Tibial nerve (tissue), 4 donors: ENCODE measurements around the gene SLCO3A1. TPM values are rescaled to one million over a fixed set of nuclear protein-coding genes. Genes with fewer than 3 reads are reported as not detected.

ENCODE experiments used
- DNase-seq, 2 donors: peaks; one replicate each; pipeline ENCODE4 v3.0.0-alpha.2; 2019; ENCODE audit warnings: low spot score in 2 of 2
- H3K27ac ChIP-seq, 4 donors: fragments of 200-600 bp; sonication (generic) in 3 of 4; one replicate each; pipeline ENCODE4 v1.5.1; 2017 to 2019; ENCODE audit warnings: mild to moderate bottlenecking in 1 of 4
- H3K27me3 ChIP-seq, 2 donors: fragments of 200-600 bp; sonication (generic) in 1 of 2; one replicate each; pipeline versions ENCODE4 v1.5.1 to v1.6.0; 2017 to 2019
- H3K36me3 ChIP-seq, 3 donors: fragments of 200-600 bp; sonication (generic); one replicate each; pipeline ENCODE4 v1.5.1; 2018 to 2019
- H3K4me1 ChIP-seq, 4 donors: fragments of 200-600 bp; sonication (generic) in 3 of 4; one replicate each; pipeline ENCODE4 v1.5.1; 2017 to 2019
- H3K4me3 ChIP-seq, 4 donors: fragments of 200-600 bp; sonication (generic) in 3 of 4; one replicate each; pipeline ENCODE4 v1.5.1; 2017 to 2019; ENCODE audit warnings: mild to moderate bottlenecking in 1 of 4, moderate library complexity in 1 of 4
- H3K9me3 ChIP-seq, 4 donors: fragments of 200-600 bp; sonication (generic) in 3 of 4; one replicate each; pipeline ENCODE4 v1.5.1; 2017 to 2019
- CTCF ChIP-seq, 5 experiments: fragments of 200-600 bp in 3 of 5; fragments of 450-650 bp in 2 of 5; sonication (generic) in 3 of 5; IDR thresholded peaks; one replicate each; pipeline ENCODE4 v1.5.1; 2016 to 2019; ENCODE audit warnings: antibody characterized with exemption in 5 of 5, mild to moderate bottlenecking in 3 of 5, moderate library complexity in 2 of 5
- EP300 ChIP-seq, 2 donors: sonication (generic); formaldehyde crosslinking; IDR thresholded peaks; one replicate each; pipeline ENCODE4 v1.6.1; 2017; ENCODE audit warnings: antibody characterized with exemption in 2 of 2, mild to moderate bottlenecking in 1 of 2
- POLR2A ChIP-seq, 2 donors: fragments of 450-650 bp; IDR thresholded peaks; one replicate each; pipeline ENCODE4 v1.6.1; 2017; ENCODE audit warnings: antibody characterized with exemption in 2 of 2, mild to moderate bottlenecking in 2 of 2, moderate library complexity in 2 of 2
- WGBS, 2 donors: methylation state at CpG; one replicate each; pipeline ENCODE4 v1.1.5; 2018; 5-methylcytosine and 5-hydroxymethylcytosine counted together
- total RNA-seq, 4 donors: library from RNA; depleted of rRNA; stranded (reverse); fragments of >200 nt; gene quantifications; one replicate each; pipeline ENCODE4 v1.1.0, GENCODE V29; 2016

The SLCO3A1 gene
- total RNA-seq, 4 donors from 2014 or later: 13.8 to 20.2 (median 14.3) TPM

- DNase-seq: no peak
- TF ChIP-seq CTCF (IDR thresholded peaks at IDR 0.05) (no peak), POLR2A (IDR thresholded peaks at IDR 0.05) (no peak), EP300 (IDR thresholded peaks at IDR 0.05) (no peak)
- no peaks in the 10 kb centered on the region for H3K27me3 ChIP-seq
- WGBS, 2 donors: 95 to 98% methylated on average over 2 to 5 of the region's 5 CpGs
- no peaks in the 10 kb centered on the region for H3K4me1 ChIP-seq
- H3K9me3 ChIP-seq: peaks cover 0 to 11% (median 0%) of the 10 kb centered on the region in 4 donors
- H3K27ac ChIP-seq: no peak overlapping the region
- H3K4me3 ChIP-seq: no peak overlapping the region
- H3K36me3 ChIP-seq: peaks cover 0 to 35% (median 0%) of the 10 kb centered on the region in 3 donors
Observed at GRCh38 chr15:92168066-92168683, 314.7 kb downstream of the SLCO3A1 start.

- Histone ChIP-seq H3K27me3 (no peaks in the 10 kb centered on the region), H3K9me3 (peaks cover 0 to 11% (median 0%) of the 10 kb centered on the region in 4 donors), H3K27ac (no peak overlapping the region), H3K36me3 (peaks cover 0 to 24% (median 0%) of the 10 kb centered on the region in 3 donors), H3K4me3 (no peak overlapping the region), H3K4me1 (no peaks in the 10 kb centered on the region)
- TF ChIP-seq EP300 (IDR thresholded peaks at IDR 0.05) (no peak), POLR2A (IDR thresholded peaks at IDR 0.05) (no peak), CTCF (IDR thresholded peaks at IDR 0.05) (no peak)
- WGBS, 2 donors: 81 to 88% methylated on average over 8 of the region's 8 CpGs
- DNase-seq: no peak
Observed at GRCh38 chr15:92170897-92171296, 317.4 kb downstream of the SLCO3A1 start.

- no peak for DNase-seq
- WGBS, 2 donors: 66 to 73% methylated on average over 4 of the region's 4 CpGs
- Histone ChIP-seq H3K36me3 (no peaks in the 10 kb centered on the region), H3K27me3 (no peaks in the 10 kb centered on the region), H3K4me3 (no peak overlapping the region), H3K27ac (no peak overlapping the region), H3K4me1 (no peaks in the 10 kb centered on the region), H3K9me3 (no peaks in the 10 kb centered on the region)
- TF ChIP-seq CTCF (IDR thresholded peaks at IDR 0.05) (no peak), EP300 (IDR thresholded peaks at IDR 0.05) (no peak), POLR2A (IDR thresholded peaks at IDR 0.05) (no peak)
Observed at GRCh38 chr15:92178911-92179310, 325.4 kb downstream of the SLCO3A1 start.

- no peaks in the 10 kb centered on the region for H3K27me3 ChIP-seq
- no peak overlapping the region for H3K4me3 ChIP-seq
- no peak overlapping the region for H3K27ac ChIP-seq
- TF ChIP-seq CTCF (IDR thresholded peaks at IDR 0.05) (no peak), POLR2A (IDR thresholded peaks at IDR 0.05) (no peak), EP300 (IDR thresholded peaks at IDR 0.05) (no peak)
- no peak for DNase-seq
- 92 to 94% methylated on average over 3 of the region's 3 CpGs for whole genome bisulfite sequencing, 2 donors
- no peaks in the 10 kb centered on the region for H3K9me3 ChIP-seq
- H3K4me1 ChIP-seq: no peaks in the 10 kb centered on the region
- no peaks in the 10 kb centered on the region for H3K36me3 ChIP-seq
Observed at GRCh38 chr15:92184142-92184541, 330.6 kb downstream of the SLCO3A1 start.

GRCh38 chr15:92184679-92185230, 331.2 kb downstream of the SLCO3A1 start:
- H3K36me3 ChIP-seq: no peaks in the 10 kb centered on the region
- no peak for TF ChIP-seq POLR2A (IDR thresholded peaks at IDR 0.05)
- no peak for TF ChIP-seq CTCF (IDR thresholded peaks at IDR 0.05)
- no peak for TF ChIP-seq EP300 (IDR thresholded peaks at IDR 0.05)
- no peak overlapping the region for H3K27ac ChIP-seq
- no peaks in the 10 kb centered on the region for H3K4me1 ChIP-seq
- DNase-seq: no peak
- H3K4me3 ChIP-seq: no peak overlapping the region
- no peaks in the 10 kb centered on the region for H3K9me3 ChIP-seq
- no peaks in the 10 kb centered on the region for H3K27me3 ChIP-seq
- WGBS, 2 donors: 88% methylated on average over 8 of the region's 8 CpGs
